ENCODE measurements around the gene GSTM5.
"Not testable (repeated sequence)": the region's sequence is repeated elsewhere in the genome, so short reads cannot be mapped to it uniquely, and the experiment has no call there.

Gene GSTM5

DNA sequence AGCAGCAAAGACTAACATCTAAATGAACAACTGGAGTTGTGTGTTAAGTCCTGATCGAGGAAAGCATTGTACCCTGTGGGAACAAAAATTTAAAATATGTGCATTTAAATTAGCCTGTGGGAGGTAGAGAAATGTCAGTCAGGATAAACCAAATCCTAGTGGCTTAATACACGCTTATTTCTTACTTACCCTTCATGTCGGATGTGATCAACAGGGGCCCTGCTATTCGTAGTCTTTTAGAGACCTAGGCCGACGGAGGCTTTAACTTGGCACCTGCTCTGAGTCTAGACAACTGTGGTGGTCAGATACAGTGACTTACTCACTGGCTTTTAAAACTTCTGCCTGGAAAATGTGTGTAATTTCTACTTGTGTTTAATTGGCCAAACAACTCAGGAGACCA is 18.6 kb downstream of the GSTM5 start:
- DNase-seq (ENCODE audit: low spot score) = peak; percentile 18

DNA sequence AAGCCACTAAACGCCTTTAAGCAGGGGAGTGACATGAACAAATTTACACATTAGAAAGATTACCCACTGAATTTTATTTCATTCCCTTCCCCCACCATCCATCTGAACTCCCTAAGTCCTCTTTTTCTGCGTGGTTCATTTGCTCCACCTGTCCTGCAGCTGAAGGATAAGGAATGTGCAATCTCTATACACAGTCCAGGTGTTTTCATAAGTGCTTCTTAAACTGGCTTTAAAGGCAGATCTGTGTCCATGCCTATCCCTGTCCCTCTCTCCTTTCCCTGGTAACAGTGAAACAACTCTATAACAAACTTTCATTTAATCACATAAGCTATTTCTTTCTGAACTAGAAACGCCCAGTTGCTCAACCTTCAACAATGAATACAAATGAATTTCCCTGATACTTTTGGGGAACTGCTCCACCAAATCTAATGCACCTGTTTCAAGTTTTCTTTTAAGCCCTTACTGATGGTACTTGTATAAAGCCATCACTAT is 20.4 kb downstream of the GSTM5 start:
- no peak for DNase-seq (ENCODE audit: low spot score)

DNA sequence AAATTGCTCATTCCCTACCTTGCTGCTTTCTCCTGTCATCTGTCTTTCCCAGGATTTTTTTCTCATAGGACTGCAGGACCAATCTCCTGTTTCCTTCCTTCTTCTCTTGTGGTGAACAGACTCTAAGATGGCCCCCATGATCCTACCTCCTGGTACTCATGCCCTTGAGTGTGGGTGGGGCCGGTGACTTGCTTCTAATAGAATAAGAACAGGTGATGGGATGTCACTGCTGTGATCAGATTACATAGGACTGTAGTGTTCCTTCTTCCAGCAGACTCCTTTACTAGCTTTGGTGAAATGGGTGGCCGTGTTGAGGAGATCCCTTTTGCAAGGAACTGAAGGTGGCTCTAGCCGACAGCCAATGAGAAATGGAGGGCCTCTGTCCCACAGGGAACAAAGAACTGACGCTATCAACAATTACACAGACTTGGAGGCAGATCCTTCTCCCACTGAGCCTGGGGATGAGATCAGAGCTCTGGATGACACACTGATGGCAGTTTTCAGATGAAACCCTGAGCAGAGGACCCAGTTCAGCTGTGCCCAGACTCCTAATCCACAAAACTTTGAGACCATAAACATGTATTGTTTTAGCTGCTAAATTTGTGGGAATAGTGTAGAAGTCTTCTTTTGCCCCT is 21.3 kb downstream of the GSTM5 start:
- DNase-seq (ENCODE audit: low spot score) = no peak

DNA sequence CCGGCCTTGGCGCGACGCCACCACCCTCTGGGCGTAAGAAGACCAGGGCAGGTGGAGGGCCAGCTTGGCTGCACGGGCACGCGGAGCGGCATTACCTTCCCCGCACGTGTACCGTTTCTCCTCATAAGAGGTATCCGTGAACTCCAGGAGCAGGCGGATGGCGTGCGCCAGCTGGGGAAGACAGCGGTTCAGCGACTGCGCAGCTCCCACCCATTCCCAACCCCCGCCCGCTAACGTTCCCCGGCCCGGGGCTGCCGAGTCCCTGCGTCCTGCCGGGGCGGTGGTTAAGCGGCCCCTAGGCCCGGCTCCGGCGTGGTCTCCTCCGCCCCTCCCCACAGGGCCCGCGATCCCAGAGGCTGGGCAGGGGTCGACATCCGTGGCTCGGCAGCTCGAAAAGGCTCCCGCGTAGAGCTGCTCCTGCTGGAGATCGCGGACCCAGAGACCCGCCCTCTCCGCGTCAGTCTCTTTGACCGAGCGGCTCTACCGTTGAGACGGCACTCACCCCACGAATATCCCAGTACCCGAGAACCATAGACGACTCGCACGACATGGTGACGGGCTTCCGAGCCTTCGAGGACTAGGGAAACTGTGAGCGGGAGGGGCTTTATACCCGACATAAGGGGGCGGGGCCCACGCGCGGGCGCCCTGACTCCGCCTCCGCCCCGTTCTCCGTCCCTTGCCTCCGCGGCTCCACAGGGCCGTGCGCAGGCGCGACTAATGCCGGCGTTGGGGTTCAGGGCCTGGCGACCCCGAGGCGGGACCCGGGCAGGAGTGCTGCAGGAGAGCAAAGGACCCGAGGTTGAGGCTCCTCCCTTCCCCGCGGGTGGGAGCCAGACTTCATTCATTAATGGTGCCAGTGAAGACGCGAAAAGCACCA is 27.9 kb downstream of the GSTM5 start:
- peak; percentile 91 for DNase-seq (ENCODE audit: low spot score)

DNA sequence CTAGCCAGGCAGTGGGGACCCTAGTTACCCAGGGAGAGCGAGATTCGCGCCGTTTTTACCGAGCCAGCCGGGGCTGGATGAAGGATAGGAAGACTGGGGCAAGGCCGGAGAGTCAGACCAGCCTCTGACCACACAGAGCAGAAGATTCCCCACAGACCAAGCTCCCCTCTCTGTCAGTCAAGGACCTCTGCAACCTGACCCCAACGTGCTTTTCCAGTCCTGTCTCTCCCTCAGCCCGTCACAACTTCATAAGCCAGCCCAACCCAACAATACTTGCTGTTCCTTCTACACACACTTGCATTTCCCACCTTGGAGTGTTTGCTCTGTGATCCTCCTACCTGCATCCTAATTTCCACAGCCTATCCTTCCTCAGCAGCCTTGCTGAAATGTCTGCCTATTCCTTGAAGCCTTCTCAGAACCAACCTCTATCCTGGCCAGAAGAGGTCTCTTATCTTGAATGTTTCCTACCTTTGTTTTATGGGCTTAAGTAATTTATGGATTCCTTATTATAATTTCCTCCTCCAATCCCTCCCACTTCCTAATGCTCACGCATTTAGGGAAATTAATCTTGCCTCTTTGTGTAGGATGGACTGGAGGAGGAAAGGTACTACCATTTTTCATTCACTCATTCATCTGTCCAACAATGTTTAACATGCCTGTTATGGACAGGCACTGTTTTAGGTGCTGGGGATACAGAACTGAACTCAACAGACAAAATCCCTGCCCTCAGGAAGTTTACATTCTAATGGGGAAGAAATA is 28.7 kb downstream of the GSTM5 start, which contains the start of gene GSTM3:
Gene GSTM3 (minus strand): TSS at position 424 of the 759 bp plus-strand sequence. CDS start 751 bp downstream, outside the sequence.
- DNase-seq (ENCODE audit: low spot score) = no peak

DNA sequence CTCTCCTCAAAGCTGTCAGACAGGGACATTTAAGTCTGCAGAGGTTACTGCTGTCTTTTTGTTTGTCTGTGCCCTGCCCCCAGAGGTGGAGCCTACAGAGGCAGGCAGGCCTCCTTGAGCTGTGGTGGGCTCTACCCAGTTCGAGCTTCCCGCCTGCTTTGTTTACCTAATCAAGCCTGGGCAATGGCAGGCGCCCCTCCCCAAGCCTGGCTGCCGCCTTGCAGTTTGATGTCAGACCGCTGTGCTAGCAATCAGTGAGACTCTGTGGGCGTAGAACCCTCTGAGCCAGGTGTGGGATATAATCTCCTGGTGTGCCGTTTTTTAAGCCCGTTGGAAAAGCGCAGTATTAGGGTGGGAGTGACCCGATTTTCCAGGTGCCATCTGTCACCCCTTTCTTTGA is 36.3 kb downstream of the GSTM5 start:
- DNase-seq (ENCODE audit: low spot score) = not testable (repeated sequence)

DNA sequence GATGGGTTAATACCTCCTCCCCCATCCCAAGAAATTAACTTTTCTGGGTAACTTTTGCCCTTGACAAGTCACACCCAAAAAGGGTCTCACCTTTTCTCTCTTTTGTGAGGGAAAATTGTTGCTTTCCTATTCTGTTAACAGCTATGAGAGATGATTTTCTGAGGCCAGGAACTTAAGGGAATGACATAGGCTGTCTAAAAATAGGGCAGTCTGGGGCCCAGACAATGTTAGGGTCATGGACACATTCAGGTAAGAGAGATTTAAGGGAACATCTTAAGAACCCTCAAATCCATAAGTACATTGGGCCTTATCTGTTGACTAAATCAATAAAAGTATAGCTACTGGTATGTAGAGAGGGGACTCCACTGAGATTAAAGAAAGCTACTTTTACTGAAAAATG is 37.2 kb downstream of the GSTM5 start:
- DNase-seq (ENCODE audit: low spot score) = no peak

DNA sequence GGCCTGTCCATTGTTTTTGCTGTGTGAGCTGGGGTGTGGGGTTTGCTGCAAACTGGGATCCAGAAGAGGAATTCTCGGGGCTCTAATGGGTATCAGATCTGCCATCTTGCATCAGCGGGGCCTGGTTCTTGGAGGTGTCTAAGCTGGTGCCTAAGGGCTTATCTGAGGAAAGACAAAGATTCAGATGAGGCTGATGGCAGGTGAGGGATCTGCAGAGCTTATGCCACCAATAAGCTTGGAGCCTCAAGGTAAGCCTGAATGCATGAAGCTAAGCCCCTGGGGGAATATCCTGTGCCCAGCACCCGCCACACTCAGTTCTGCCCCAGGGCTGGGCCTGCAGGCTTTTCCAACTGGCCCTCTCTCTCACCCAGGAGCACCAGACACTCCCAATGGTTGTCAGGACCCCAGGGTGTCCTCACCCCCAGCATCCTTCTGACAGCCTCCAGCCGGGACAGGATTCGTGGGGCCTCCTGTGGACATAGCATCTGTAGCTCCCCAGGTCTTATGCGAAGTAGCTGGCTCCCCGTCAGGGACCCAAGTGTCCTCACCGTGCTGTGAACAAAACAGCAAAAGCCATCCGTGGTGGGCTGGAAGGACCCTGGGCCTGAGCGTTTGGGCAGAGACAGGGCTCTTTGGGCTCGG is 38.3 kb downstream of the GSTM5 start:
- DNase-seq (ENCODE audit: low spot score) = no peak

DNA sequence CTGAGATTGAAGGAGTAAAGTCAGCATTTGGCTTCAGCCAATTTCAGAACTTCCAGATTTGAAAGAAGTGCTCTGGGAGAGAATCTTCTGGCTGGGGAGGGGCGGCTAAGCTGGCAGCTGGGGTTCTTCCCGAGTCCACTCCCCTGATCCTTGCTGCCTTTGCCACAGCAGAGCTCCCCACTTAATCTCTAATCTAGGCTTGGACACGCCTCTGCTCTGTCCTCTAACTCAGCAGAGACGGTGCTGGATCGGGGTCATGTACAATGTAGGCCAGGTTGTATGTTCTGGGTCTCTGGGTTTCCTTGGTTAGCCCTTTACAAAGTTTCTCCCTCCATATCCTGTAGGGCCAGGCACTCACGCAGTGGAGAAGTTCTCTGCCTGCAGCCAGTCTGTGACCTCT is 38.9 kb downstream of the GSTM5 start:
- no peak for DNase-seq (ENCODE audit: low spot score)

DNA sequence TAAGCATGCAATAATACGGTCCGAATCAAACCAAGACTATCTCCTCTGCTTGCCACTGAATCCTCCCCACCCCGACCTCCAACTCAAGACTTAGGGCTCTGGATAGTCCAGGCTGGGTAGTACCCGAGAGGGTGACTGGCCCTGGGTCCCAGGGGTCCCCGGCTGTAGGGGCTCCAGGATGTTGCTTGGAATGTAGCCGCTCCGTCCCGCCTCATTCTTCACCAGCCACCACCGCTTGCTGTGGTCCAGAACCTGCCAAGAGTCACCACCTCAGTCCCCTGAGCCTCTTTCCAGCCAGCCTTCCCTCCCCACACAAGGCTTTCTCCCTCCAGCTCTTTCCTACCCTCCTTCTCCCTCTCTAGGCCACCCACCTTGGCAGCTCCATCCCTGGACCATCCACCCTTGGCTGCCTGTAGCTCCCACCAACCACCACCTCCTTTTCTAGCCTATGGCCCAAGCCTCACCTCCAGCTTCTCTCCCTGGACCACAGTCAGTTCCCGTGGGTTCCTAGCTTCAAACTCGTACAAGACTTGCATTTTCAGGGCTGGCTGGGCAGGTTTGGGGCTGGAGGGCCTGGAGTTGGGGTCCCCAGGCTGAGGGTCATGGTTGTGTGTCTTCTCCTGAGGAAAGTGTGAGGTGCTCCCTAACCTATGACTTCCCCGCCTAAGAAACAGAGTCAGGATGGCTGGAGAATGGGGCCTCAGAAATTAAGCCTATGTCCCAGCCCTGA is 39.6 kb downstream of the GSTM5 start:
- no peak for DNase-seq (ENCODE audit: low spot score)

DNA sequence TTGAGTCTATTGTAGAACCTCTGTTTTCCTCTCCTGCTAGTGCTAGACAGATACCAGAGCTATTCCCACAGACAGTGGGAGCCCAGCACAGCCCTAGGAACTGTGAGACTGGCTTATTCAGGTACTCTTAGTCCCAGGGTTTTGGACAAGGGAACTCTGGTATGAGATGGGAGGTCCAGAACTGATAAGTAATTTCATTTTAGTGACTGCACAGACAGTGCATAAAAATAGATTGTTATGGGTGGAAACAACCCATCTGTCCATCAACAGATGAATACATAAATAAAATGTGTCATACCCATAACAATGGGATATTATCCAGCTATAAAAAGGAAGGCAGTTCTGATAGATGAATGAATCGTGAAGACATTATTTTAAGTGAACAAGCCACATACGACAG is 42.7 kb downstream of the GSTM5 start:
- no peak for DNase-seq (ENCODE audit: low spot score)

DNA sequence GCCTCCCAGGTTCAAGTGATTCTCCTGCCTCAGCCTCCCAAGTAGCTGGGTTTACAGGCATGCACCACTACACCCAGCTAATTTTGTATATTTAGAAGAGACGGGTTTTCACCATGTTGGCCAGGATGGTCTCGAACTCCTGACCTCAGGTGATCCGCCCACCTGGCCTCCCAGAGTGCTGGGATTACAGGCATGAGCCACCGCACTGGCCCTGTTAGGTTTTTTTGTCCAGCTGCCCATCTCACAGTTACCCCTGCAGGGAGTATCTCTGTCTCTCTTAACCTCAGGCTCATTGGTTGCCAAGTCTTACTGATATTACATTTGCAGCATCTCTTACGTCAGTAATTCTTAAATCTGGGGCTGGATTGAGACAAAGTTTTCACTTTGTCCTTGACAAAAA is 44.3 kb downstream of the GSTM5 start:
- DNase-seq (ENCODE audit: low spot score) = not testable (repeated sequence)

DNA sequence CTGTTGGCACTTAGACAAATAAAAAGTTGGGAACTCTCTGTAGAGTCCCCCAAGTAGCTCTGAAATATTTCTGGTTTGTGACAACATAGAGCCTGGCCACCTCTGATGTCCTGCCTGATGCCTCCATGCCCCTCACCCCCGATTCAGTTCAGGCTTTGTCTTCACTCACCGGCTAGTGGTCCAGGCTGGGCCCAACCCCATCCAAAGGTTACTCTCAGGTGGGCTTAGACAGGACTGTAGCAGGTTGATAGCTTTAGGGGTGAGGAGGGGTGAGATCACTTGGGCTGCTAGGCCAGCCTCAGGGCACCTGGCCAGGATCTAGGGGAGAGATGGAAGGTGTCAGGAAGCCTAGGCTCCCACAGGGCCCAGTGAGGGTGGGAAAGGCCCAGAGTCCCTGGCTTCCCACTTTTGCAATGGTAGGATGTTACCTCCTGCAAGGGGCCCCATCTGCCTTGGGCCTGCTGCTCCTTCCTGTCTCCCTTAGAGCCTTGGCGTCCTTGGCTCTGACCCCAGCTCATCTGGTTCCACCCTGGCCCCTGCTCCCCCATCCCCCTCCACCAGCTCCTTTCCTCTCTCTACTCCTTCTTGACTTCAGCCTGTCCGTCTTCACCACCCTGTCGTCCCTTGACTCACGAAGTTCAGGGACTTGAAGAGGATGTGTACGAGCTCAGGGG is 44.9 kb downstream of the GSTM5 start:
- DNase-seq (ENCODE audit: low spot score) = no peak

DNA sequence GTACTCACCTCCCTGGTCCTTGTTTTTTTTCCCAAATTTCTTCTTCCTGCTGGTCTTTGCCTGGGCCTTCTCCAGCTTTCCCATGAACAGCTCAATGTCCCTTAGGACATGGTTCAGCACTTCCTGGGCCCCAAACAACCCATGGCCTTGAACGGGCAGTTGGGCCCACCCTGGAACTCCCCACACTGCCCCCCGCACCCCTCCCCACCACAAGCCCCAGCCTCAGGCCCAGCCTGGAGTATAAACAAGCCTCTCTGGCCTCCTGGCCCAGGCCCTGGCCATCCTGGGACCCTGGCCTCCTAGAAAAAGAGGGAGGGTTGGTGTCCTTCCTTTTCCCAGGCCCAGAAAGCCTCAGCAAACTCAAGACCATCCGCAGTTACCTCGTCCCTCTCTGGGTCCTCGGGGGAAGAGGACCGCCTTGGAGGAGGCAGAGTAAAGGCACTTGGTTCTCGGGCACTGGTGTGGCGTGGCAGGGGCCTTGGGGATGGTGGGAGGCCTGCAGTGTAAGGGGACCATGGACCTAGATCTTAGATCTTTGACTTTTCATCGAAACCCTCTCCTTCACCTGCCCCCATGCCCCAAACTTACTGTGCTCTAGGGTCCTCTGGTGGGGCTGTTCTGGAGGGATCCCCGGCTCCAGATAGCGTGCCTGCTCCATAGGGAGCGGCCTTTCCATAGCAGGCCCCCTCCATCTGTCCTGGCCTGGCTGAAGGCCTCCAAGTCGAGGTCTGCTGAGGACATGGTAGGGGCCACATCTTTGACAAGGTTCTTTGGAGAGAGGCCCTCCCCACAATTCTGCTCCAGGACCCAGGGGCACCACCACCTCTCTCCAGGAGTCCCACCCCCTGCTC is 46.1 kb downstream of the GSTM5 start:
- DNase-seq (ENCODE audit: low spot score) = no peak

DNA sequence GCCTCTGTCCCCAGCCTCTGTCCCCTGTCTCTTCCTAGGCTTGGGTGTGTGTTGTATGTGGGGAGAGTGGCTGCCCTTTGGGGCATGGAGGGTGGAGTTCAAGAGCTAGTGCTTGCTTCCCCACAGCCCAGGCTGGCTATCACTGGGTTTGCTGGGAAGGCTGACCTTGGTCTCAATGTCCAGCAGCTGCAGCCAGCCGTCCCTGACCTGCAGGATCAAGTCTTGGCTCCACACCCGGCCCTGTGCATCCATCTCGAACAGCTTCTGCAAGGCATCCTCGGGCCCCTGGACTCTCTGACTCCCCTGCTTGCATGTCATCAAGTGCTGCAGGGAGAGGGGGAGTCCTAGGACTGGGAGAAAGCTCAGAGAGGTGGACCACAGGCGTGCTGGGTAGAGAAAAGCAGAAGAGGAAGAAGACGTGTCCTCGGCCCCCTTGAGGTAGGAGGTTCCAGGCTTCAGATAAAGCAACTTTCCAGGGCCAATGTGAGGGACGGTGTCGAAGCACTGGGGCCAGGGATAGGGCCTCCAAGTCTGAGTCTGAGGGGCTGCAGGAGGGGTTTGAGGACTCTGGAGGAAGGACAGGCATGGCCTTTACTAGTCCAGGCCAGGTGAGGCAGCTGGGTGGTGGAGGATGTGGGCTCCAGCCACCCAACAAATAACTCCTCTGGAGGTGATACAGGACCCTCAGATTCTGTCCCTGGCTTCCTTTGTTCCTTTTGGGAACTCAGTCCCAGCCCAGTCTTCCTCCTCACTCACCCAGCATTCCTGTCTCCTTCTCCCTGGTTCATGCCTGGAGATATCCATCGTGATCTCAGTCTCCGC is 47.7 kb downstream of the GSTM5 start:
- no peak for DNase-seq (ENCODE audit: low spot score)

DNA sequence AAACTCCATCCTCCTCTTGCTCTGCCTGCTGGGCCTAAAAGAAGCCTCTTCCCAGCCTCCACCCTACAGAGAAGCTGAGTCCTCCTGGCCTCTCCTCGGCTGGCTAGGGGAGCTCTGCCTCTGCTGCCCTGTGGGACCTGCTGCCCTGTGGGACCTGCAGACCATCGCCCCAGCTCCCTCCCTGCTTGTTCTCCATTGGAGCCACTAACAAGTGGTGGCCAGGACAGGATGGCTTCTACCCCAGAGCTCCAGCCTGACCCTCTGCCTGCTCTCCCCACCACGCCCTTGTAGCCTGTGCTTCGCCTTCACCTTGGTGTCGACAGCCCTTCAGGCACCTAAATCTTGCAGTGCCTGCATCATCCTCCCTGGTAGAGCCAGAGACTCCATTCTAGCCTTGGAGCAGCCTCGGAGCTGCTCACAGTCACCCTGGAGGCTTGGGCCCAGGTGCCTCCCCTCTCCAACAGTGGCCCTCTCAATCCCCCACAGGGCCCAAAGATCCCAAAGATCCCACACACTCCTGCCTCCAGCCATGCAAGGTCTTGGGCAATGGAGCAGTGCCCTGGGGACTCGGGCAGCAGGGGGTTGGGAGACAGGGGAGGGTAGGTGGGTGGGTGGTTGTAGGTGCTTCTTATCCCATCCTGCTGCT is 48.7 kb downstream of the GSTM5 start:
- no peak for DNase-seq (ENCODE audit: low spot score)

DNA sequence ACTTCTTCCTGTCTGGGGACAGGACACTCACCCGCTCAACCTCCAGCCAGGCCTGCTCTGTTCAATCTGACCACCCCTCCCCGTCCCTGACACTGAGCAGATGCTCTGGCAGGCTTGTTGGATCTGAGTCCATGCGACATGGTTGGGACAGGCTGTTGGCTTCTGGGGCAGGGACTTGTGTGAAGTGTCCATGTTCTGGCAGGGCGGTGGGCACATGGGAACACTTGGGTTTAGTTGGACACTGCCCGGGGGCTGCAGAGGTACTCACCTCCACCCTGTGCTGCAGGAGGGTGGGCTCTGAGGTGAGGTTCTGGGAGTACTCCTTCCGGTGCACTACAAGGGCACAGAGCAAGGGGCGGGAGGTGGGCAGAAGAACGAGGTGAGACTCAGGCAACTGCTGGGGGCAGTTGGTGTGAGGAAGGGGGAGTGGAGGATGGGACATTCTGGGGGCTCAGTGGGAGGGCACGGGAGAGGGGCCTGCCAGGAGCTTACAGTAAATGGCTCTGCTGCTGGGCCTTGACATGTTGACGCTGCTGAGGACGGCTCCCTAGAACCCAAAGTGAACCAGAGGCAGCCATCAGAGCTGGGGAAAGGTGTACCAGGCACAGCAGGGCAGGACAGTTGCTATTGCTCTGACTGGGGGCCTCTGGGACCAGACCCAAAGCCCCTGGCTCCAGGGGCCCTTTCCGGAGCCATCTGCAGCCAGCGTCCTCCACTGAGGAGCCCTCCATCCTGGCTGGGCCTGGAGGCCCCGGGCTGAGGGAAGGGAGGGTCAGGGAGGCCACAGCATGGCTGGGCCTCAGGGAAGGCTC is 49.4 kb downstream of the GSTM5 start:
- DNase-seq (ENCODE audit: low spot score) = no peak
